ELR (cell line): ENCODE results near the gene EMC9.
A peak's percentile ranks its signal among the peaks of the same experiment; 100 is the strongest.

ENCODE experiments used
- DNase-seq: peaks from one replicate; pipeline ENCODE4 v3.0.0-alpha.2; 2015; ENCODE audit warnings: low read depth

The EMC9 gene

DNA sequence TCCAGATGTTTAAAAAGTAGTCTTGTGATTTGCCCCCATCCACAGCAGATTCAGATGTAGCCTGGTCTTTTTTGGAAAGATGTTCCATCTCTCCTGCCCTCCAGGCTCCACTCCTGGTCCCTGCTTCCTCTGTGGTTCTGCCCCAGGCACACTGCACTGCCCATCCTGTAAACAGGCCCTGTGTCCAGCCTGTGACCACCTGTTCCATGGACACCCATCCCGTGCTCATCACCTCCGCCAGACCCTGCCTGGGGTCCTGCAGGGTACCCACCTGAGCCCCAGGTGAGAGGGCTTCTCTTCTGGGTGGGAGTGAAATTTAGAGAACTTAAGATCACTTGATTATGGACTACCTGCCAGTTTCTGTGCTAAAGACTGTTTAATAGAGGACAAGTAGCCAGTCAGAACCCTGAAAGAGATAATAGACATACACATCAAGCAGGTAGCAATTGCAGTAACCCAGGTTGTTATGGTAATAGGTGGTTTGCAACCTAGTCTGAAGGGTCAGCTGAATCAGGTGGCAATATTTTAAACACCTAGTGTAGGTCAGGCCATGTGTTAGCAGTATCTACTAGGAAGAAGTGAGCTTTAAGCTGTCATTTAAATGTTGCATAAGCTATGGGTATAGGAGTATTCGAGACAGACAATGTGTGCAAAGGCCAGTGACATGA is 8.0 kb upstream of the EMC9 start:
- no peak for DNase-seq

DNA sequence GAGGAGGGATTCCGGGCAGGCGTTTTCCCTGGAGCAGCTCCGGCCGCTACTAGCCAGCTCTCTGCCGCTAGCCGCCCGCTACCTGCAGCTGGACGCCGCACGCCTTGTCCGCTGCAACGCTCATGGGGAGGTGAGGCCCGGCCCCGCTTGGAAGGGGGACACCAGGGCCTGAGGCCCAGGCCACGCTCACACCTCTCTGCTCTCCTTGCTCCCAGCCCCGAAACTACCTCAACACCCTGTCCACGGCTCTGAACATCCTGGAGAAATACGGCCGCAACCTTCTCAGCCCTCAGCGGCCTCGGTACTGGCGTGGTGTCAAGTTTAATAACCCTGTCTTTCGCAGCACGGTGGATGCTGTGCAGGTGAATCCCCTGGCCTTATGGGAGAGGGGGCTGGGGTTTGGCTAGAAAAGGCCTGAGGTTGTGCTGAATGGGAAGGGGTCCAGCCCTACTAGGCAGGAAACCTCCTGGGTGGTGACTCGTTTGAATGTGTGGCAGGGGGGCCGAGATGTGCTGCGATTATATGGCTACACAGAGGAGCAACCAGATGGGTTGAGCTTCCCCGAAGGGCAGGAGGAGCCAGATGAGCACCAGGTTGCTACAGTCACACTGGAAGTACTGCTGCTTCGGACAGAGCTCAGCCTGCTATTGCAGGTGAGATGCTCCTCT is 6.5 kb upstream of the EMC9 start:
- peak; percentile 30 for DNase-seq

DNA sequence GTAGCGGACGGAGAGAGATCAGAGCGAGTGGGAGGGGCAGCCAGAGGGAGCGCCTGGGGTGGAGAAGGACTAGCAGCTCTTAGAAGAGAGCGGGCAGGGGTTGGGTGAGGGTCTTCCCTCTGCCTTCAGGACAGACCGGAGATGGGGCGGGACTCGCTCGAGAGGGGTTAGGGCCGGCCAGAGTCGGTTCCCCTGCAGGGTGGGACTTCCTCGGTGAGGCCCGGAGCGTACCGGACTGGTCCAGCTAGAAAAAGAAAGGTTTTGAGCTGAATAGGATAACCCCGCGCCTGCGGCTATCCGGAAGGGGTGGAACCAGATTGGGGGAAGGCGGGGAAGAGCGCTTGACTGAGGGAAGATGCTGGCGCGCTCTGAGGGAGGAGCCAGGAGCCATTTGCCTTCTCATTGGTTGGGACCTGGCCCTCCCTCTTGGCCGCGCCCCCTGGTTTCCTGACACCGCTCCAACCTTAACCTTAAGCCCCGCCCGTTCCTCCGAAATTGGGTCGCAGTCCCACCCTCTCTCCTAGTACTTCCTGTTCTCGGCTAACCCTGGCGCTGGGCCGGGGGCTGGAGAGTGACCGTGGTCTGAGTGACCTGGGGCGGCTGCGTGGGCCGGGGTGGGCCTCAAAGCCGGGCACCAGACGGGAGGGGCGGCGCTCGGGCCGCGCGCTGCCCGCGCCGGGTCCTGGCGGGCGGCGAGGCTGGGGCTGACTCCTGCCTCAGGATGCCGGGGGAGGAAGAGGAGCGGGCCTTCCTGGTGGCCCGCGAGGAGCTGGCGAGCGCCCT is 5.8 kb upstream of the EMC9 start, which contains the start of gene RNF31:
Gene RNF31, plus strand, starts transcription at position 521 of the 783 bp plus-strand sequence. Its CDS starts 201 bp downstream, at position 722.
- DNase-seq: peak; percentile 99

DNA sequence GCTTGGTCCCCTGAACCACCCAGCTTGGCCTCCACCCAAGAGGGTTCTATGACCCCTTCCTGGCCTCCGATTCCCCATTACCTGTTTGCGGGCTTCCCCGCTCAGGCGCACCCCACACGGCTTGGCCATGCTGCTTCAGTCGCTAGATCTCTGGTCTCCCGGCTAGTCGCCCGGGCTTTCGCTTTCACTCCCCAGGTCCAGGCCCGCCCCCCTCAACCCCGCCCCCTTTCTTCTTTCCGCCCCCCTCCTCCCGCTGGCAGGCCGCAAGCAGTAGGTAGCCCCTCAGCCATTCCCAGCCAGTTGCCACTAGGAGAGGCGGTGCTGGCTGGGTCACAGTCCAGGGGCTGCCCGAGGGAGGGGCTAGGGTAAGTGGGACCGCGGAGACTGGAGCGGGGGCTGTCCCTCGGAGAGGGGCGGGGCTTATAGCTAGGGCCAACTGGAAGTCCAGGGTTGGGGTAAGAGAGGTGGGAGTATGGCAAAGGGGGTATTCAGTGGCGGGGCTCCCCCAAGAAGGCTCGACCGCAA is 5.1 kb upstream of the EMC9 start, which contains the start of gene PSME2:
Gene PSME2, minus strand, starts transcription at position 158 of the 525 bp plus-strand sequence. Its CDS starts 29 bp downstream, at position 129.
- DNase-seq: peak; percentile 97

DNA sequence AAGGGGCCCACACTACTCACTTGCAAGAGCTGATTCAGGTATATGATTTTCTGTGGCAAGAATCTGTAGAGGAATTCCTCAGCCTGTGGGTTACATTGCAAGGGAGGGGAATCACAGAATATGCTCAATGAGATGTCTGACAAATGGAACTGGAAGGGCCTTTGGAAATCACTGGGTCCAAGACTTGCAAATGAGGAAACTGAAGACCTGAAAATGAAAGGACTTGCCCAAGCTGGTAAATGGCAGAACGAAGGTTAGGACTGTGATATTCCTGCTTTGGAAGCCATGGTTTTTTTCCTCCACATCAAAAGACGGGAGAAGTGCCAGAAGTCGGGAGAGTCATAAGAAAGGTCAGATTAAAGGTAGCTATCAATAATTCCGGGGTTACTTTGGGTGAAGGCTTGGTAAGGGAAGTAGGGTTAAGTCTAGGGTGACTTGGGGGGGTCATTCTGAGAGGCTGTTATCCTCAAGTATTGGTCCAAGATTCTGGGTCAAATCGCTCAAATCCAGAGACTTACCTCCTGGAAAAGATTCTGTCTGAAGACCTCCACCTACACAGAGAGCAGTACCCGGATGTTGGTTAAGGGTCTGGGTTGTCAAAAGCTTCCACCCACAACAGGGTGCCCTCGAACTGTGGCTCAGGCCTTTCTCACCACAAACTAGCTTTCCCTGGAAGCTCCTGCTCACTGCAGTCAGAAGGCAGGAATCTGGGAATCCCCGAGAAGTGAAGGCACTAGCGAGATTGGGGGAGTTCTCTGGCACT is 4.5 kb upstream of the EMC9 start:
- DNase-seq: peak; percentile 75

DNA sequence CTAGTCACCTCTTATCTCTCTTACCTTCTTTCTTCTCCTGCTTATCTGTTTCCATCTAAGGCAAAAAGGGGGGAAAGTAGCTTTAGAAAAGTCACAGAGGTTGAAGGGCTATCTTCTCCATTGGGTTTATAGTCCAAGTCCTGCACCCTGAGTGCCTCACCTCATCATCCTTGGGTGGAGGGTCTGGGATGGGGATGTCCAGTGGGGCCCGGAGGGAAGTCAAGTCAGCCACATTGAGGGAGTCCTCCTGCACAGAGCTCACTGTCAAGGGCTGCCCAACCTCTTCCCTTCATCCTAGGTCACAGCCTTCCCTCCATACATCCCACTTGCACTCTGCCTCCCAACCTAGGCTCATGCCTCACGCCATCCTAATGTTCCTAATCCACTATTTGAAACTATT is 3.8 kb upstream of the EMC9 start:
- no peak for DNase-seq

DNA sequence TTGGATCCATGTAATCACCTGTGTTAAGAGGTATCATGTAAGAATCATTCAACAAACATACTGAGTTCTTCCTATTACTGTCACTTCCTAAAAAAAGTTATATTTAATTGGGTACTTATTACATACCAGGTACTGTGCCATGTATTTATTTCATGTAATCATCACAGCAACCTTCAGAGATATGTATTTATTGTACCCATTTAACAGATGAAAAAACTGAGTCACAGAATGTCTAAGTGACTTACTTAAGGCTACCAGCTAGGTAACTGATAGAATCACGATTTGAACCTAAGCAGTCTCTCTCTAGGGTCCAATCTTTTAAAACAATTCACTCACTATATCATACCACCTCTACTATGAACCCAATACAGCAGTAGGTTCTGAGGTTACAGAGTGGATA is 3.1 kb upstream of the EMC9 start:
- no peak for DNase-seq

DNA sequence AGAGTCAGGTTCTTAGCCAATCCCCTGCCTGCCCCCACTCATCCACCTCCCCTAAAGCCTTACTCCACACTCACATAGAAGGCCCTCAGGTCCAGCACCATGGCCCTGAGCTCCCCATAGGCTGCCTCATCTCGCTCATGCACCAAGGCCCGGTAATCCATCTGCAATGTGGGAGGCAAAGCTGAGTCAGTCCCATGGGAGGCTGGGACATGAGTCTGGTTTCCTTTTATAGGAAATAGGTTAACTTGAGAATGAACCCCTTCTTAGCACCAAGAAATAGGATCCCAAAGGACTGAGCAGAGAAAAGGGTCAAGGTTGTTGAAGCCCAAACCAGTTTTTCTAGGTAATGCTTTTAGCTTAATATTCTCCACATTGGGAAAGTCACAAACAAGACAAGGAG is 2.1 kb upstream of the EMC9 start:
- DNase-seq: peak; percentile 61

DNA sequence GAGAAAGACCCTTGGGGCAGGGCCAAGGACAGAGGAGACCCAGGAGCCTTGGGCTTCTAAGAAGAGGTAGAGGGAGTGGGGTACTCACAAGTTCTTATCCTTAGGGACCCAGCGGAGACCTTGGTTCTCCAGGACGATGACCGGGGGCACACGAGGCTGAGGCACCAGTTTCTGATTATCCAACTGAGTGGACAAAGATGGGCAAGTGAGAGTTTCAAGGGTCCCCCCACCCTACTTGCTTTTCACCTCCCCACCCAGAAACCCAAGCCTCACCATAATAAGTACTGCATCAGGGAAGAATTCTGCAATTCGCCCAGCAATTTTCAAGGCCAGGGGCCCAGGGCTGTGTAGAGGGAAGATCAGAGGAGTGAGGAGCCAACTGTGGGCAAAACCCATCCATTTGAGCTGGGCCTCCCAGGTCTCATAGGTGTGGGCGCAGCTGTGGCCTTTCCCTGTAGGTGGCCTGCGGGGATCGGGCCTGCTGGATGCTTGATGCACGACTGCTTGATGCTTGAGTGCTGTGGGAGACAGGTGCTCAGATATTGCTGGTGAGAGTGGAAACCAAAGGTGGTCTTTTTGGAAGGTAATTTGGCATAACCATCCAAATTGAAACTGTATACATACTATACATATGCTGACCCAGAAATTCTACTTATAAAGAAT is 2.0 kb downstream of the EMC9 start:
- no peak for DNase-seq

DNA sequence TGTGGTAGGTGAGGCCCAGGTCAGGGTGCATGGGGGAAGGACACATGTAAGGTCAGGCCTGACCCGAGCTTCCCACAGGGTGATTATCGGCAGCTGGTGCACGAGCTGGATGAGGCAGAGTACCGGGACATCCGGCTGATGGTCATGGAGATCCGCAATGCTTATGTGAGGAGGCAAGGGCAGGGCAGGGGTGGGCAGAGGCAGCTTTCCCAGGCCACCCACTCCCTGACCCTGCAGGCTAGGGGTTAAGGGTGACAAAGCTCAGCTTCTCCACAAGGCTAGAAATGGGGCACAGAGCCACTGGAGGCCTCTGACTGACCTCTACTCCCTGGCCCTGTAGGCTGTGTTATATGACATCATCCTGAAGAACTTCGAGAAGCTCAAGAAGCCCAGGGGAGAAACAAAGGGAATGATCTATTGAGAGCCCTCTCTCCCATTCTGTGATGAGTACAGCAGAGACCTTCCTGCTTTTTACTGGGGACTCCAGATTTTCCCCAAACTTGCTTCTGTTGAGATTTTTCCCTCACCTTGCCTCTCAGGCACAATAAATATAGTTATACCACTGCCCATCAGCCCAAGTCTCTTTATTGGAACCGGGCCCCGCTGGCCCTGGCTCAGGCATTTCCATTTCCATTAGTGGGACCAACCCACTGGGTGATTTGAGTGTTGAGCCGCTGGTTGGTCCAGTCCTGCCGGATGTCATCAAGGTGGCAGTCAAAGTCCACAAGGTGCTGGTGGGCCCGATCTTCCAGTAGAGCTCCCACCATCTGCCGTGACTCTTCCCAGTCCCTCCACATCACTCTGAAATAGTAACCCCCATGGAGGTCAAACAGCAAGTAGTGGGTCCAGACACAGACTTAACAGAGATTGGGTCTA is 2.8 kb downstream of the EMC9 start:
- DNase-seq: no peak

DNA sequence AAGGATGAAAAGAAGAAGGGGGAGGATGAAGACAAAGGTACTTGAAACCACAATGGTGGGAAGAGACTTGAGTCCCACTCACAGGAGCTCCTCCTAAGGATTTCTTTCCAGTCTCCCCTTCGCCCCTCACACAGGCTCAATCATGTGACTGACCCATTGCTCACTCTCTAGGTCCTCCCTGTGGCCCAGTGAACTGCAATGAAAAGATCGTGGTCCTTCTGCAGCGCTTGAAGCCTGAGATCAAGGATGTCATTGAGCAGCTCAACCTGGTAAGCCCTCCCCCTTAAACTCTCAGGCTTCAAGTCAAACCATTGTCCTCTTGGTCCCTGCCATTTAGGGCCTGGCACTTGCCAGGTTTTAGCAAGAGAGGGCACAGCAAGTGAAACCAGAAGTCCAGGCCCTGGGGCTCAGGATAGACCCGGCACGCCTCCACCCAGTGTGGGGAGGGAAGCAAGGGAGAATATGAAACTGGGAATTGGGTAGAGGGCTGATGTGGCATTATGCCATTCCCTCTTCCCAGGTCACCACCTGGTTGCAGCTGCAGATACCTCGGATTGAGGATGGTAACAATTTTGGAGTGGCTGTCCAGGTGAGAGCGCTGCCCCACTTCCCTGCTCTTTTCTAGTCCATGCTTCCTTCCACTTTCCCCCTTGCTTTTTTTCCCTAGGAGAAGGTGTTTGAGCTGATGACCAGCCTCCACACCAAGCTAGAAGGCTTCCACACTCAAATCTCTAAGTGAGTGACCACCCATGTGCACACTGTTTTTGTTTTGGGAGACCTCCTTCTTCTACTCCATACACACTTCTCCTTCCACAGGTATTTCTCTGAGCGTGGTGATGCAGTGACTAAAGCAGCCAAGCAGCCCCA is 3.6 kb downstream of the EMC9 start:
- DNase-seq: no peak

DNA sequence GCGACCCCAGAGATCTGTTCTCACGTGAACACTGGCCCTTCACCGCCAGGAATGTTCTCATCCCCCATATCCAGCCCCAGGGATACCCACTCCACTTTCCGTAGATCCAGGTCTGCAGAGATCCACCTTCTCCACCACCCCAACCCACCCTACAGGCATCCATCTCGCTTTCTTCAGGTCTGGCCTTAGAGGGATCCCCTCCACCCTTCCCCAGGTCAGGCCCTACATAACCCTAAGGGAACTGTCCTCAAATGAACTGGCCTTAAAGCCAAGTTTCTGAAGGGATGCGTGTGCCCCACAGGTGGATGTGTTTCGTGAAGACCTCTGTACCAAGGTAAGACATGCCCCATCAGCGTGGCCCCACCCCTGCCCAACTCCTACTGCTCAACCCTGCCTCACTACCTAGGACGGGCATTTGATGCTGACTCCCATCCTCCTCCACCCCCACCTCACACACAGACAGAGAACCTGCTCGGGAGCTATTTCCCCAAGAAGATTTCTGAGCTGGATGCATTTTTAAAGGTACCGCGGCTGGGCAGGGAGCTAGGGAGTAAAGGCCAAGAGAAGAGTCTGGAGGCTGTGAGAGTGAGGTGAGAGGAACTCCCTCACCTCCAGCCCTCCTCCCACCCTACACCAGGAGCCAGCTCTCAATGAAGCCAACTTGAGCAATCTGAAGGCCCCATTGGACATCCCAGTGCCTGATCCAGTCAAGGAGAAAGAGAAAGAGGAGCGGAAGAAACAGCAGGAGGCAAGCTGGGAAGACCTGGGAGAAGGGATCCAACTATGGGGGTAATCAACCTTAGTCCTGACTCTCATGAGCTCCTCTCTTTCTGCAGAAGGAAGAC is 4.5 kb downstream of the EMC9 start:
- no peak for DNase-seq

DNA sequence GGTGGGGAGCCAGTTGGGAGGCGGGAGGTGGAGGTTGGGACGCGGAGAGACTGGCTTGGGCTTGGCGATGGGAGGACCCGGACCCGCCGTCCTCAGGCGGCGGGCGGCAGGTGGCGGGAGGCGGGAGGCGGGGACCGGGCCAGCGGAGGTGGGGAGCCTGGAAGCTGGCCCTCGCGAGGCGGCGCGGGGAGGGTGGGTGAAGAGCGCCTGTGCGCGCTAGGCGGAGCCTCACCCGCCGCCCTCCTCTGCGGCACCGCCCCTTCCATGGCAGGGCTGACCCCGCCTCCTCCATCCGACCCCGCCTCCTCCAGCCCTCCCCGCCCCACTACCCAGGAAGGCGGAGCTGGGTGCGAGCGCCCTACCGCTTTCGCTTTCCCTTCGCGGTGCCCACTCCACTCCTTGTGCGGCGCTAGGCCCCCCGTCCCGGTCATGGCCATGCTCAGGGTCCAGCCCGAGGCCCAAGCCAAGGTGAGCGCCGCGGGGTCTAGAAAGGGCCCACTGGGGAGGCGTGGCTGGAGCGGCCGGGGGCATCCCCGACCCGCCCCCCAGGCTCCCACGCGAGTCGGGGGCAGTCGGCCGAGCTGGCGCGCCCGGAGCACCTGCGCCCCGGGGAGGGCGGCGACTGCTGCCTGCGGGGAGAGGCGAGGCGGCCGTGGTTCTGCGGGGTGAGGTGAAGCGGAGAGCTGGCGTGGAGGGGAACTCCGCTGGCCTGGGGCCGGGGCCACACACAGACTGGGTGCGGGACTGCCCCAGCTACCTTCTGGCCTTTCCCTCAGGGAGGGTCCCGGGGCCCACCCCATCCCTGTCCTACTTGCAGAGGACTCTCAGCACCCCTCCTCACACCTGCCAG is 5.3 kb downstream of the EMC9 start, which contains the start of gene PSME1:
Gene PSME1, plus strand, starts transcription at position 361 of the 850 bp plus-strand sequence. Its CDS starts 69 bp downstream, at position 430.
- DNase-seq: peak; percentile 90

DNA sequence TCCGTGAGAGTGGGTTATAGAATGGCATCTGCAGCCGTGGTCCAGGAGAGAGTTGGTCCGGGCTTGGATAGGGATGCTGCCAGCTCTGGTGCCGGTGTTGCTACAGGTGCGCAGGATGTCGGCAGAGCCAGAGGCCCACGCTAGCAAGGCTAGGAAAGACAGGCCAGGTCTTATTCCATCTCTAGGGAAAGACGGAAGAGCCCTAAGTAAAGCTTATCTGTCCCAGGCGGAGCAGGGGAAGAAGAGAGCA is 5.9 kb downstream of the EMC9 start:
- no peak for DNase-seq

DNA sequence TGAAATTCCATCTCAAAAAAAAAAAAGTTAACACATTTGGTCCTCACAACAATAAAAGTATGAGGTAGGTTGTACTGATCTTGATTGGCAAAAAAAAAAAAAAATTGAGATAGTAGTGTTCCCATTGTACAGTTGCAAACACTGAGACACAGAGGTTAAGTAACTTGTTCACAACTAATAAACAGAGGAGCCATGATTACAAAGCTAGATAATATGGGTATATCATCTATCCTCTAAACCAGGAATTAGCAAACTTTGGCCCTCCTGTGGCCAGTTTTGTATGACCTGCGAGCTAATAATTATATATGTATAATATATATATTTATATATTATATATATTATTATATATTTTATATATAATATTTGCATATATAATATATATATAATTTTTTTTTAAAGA is 7.7 kb downstream of the EMC9 start:
- DNase-seq: no peak

DNA sequence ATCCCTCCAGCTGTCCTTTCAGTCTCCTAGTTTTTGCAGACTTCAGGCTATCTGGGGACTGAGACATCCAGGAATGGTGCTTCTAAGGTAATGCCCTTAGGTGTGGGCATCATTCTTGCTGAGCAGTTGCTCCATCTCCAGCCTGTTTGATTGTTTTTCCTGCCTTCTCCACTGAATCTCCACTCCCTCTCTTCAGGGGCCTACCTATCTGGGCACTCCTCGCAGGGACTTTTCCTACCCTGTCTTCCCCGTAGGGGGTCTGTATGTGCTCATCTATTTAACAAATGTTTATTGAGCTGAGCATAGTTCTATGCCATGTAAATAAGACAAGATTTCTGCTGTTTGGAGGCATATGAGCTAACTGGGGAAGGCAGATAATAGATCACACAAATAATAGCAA is 8.4 kb downstream of the EMC9 start:
- no peak for DNase-seq

DNA sequence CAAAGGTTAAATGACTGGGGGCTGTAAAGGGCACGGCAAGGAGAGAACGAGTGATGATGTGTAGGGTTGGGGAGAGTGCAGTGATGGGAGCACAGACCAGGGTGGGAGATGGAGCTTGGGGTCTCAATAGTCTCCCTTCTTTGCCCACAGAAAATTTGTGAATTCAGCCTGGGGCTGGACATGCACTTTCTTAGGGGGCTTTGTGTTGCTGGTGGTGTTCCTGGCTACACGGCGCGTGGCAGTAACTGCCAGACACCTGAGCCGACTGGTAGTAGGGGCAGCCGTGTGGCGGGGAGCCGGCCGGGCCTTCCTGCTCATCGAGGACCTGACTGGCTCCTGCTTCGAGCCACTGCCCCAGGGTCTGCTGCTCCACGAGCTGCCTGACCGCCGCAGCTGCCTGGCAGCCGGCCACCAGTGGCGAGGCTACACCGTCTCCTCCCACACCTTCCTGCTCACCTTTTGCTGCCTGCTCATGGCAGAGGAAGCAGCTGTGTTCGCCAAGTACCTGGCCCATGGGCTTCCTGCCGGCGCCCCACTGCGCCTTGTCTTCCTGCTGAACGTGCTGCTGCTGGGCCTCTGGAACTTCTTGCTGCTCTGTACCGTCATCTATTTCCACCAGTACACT is 9.2 kb downstream of the EMC9 start:
- no peak for DNase-seq
